HG03039 (cell line): ENCODE results near the gene INAFM2.

Experiments used
- ATAC-seq: cut with Tn5 transposase; IDR thresholded peaks from one replicate; pipeline ENCODE4 v1.9.1; 2021; ENCODE audit warnings: mild to moderate bottlenecking, moderate library complexity; ENCODE audit not compliant: unreplicated experiment

Gene INAFM2

DNA sequence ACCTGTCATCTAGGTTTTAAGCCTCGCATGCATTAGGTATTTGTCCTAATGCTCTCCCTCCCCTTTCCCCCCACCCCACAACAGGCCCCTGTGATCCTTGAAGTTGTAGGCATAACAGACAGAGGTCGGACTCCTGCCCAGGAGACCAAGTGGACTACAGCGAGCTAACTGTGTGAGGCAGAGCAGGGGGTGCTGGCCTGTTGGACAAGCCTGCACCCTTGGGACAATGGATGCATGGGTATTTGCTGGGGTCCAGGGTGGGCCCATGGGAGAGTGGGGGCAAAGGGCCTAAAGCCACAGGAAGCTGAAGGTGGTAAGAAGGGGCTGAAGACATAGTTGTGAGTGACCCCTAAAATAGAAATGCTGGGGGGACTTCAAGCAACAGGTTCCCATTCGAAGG is 18.2 kb upstream of the INAFM2 start:
- no peak for ATAC-seq

DNA sequence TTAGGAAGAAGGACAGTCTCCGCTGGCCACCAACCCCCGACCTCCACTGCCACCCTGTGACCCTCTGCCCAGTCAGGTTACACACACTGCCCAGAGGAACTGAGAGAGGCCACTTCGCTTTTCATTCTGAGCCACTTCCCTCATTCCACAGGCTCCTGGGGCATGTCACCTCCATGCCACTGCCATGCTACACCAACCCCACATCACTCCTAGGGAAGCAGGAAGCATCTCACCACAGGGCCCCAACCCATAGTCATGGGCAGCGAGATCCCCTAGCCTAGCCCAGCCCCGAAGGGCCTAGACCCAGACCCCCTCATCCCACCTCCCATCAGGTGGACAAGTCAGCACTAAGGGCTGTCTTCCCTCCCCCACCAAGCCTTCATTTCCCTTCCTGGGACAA is 17.1 kb upstream of the INAFM2 start:
- no peak for ATAC-seq

DNA sequence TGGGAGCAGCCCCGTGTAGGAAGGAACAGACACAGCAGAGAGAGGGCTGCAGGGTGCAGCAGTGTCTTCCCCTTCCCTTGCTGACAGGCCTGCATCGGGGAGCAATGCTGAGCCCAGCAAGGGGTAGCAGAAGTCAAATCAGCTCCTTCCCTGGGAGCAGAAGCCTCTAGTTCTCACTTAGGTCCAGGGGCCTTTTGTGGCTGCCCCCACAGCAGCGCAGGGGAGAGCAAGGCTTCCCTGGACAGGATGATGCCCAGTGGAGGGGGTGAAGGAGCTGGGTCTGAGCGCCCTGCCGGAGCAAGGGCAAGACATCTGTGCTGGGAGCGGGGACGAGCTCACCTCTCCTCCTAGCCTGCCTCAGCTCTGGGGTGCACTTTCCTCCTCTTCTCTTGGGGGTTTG is 16.6 kb upstream of the INAFM2 start:
- no peak for ATAC-seq

DNA sequence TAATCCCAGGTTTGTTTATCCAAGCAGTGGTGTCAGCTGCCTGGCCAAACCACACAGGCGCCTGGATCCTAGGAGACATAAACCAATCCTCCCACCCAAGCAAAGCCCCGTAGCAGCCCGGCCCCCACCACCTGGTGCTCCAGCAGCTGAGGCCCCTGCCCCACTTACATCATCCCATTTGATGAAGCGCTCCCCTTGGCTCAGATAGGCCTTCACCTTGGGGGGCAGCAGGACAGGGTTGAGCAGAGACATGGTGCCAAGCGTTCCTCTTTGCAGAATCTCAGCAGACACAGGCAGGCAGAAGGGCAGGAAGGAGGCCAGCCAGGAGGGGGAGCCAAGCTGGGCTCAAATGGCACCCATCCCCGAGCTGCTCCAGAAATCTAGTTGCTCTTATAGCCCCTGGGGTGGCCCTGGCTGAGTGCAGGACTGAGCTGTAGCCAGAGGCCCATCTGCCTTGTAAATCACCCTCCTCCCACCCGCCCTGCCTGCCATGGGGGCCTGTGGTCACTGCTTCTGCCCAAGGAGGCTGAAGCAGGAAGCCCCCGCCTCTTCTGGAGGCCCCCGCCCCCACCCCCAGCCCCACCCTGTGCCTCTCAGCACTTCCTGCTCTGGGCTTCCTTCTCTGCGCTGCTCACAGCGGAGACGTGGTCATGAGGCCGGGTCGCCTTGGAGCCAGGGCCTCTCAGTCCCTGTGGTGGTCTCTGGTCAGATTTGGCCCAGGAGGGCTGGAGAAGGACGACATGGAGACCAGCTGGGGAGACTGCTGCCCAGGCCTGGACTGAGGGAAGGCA is 15.9 kb upstream of the INAFM2 start, which contains the start of gene PLCB2:
TSS of gene PLCB2 (minus strand) at position 515 of the 791 bp plus-strand sequence. CDS start at position 252, 263 bp downstream.
- no peak for ATAC-seq

DNA sequence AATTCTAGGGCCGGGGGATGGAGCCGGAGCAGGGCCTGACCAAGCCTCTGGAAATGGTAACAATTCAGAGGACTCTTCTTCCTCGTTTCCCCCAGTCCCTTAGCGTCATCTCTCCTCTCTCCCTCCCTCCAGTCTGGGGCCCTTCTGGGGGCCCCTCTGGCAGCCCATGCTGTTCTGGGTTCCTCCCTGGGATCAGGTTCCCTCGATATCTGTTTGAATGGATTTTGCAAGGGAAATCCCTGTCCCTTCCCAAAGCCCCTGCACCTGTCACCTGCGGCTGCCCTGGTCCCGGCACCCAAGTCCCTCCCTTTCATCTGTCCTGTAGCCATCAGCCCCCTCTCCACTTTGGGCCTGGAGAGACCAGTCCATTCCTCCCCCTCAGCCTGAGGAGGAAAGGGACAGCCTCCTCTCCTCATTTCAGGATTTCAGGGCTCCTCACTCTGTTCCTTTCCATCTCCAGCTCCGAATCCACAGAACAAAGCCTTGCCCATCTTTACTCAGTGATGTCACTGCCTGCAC is 14.1 kb upstream of the INAFM2 start:
- no peak for ATAC-seq

DNA sequence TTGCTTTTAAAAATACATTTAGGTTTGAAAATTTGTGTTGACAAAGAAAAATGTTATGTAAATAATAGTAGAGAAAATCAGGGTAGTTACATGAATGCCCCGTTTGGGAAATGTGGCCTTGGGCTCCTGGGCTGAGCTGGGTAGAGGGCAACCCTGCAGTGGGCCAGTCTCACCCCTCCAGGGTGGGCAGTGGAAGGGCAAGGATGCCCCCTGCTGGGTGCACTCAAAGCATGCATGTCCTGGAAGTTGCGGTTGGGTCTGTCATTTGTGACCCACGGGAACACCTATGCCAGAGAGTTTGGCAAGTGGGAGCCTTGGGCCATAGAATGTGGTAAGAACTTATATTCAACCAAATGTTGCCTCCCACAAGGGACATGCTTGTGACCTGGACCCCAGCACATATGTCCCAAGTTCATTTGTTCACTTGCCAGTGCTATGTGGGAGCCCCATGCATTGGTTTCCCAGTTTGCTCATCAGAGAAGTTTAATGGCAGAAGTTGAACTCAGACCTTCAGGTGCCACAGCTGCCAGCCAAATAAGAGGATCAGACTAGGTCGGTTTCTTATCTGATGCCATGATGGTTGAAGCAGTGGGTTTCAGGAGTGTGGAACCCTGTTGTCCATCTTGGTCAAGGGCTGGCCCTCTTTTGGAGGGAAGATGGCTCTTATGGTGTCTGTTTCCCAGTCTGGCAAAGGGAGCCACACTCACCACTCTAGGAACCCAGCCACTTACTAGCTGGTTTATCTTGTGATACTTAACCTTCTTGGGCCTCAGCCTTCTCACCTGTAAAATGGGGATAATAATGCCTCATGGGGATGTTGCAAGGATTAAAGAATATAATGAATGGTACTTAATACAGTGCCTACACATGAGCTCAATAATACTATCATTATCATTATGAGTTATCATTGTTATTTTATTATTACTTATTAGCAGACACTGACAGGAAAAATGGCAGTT is 13.2 kb upstream of the INAFM2 start:
- no peak for ATAC-seq

DNA sequence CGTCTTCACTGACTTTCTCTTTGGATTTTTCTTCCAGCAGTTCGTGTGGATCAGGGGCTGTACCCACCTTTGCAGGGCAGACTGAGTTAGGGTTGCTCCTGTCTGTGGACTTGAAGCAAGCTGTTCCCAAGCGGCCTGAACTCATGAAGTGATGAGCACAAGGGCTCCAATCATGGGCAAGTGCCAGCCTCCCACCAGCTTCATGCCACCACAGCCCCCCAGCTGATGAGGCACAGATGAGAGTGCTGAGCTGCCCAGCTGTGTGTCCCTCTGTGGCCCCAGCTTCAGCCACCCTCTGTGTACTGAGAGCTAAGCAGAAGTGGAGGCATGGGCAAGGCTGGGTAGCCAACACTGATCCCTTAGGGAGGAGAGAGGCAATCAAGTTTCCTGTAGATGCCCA is 12.5 kb upstream of the INAFM2 start:
- ATAC-seq = no peak

DNA sequence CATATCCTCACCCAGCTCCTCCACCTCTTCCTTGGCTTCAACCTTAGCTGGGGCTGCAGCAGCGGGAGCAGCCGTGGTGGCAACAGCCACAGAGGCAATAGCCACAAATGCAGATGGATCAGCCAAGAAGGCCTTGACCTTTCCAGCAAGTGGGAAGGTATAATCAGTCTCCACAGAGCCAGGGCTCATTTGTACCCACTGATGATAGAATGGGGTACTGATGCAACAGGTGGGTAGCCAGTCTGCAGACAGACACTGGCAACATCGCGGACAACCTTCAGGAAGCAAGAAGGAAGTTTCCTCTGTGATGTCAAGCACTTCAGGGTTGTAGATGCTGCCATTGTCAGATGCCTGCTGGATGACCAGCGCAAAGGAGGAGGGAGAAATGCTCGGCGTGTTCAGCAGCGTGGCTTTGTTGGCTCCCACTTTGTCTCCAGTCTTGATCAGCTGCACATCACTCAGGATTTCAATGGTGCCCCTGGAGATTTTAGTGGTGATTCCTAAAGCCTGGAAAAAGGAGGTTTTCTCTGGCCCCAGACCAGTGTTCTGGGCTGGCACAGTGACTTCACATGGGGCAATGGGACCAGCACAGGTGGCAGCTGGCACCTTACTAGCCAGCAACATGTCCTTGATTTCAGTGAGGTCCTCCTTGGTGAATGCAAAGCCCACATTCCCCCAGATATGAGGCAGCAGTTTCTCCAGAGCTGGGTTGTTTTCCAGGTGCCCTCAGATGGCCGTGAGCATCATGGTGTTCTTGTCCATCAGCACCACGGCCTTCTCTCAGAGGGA is 10.9 kb upstream of the INAFM2 start:
- no peak for ATAC-seq

DNA sequence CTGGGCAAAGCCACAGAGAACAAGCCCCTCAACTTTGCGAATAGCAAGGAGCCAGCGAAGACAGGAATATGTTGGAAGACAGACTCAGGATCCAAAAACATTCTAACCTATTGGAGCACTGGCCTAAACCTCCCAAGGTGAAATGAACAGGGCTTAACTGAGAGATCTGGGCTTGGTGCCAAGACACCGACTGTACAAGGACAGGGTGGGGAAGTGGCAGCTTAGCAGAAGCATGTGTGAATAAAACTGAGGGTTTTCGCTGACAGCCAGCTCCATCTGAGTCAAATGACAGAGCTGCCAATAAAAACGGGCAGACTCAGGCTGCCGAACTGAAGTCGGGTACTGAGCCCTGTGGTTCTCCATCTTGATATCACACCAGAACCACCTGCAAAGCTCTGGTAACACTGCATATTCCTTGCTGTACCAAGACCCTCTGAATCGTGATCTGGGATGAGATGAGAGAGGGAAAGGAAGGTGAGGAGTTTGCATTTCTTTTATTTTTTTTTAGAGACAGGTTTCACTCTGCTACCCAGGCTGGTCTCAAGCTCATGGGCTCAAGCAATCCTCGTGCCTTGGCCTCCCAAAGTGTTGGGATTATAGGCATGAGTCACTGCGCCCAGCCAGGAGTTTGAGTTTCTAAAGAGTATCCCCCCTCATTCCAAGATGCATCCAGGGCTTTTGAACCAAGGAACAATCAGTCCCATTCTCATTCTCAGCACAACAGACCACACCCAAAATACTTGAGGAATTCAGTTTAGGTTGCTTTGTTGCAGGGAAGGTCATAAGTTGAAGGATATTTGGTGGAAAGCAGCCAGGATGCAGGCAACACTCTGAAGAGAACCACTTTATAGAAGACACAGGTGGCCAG is 9.7 kb upstream of the INAFM2 start:
- no peak for ATAC-seq

DNA sequence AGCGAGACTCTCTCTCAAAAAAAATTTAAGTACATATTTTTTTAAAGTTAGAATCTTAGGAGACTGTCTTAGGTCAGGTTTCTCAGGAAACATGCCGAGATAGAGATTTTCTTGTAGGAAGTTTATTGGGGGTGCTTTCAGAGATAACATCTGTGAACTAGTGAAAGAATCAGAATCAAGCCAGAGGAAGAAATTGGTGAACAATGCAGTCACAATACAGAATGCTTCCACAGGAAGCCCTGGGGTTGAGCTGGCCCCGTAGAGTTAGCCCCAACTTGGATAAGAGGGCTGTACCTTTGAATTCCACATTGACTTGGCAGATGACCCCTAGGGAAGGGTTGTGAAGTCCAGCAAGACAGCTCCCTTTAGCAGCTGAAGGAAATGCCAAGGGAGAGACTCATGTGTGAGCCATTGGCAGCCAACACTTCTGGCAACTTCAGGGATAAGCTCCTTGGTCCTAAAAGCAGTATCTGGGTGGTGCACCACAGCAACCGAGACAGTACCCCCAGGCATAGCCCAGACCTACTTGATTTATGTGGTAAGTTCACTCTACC is 8.7 kb upstream of the INAFM2 start:
- ATAC-seq = no peak

DNA sequence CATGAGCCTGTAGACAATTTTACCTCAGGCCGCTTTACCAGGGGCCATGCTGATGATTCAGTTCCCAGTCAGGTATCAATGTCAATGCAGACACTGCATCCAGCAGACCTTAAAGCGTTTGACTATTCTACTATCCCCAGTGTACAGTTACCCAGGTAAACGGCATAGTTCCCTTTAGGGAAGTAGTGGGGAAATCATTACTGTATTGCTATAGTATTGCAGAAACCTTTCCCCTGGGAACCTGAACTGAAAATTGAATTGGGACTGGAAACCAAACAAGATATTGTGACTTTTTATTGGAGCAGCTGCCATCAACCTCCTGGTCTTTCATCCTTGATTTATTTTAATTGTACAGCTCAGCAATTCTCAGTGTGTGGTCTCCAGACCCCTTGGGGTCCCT is 6.6 kb upstream of the INAFM2 start:
- ATAC-seq = no peak

DNA sequence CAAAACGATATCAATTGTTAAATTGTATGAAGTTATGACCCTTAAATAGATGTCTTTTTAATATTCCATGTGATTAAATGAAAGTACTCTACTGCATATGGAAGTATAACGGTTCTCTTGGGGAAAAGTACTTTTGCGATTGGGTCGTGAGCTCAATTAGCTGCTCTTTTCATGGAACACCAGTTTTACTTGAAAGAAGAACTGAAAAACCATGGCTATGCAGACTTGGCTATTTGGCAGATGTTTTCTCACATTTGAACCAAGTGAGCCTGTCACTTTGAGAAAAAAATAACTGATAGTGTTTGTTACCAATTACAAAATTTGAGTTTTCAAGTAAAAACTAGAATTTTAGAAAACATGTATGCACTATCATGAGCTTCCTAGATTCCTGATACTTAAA is 5.9 kb upstream of the INAFM2 start:
- ATAC-seq = no peak

DNA sequence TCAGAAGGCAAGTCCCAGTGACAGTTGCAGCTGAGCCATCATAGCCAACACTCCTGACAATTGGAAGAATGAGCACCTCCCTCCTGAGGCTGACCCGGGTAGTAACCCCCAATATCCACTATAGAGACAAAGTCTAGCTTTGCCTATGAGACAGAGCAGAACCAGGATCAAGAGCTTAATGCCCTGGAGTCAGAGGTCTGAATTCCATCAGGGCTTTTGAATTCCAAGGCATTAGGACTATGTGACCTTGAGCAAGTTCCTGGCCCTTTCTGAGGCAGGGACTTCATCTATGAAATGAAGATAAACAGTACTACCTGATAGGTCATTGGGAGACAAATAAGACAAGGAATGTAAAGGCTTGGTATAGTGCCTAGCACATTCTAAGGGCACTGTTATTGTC is 3.1 kb upstream of the INAFM2 start:
- no peak for ATAC-seq

DNA sequence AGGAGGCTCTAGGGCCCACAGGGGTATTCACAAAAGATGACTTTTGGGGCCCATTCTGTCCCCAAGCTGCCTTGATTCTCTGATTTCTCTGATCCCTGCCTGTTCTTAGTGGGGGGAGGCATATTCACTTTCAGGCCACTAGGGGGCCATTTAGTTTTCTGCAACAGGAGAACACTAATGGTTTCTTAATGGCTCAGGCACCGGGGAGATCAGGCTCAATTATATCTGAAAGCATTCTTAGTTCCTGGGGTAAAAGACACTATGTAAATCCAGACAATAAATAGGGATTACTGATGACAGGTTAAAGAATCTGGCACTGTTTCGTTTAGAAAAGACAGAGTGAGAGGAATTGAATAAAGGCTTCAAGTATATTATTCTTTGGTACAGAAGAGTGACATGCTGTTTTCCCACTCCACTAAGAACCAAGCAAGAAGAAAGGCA is 2.5 kb upstream of the INAFM2 start:
- ATAC-seq = no peak

DNA sequence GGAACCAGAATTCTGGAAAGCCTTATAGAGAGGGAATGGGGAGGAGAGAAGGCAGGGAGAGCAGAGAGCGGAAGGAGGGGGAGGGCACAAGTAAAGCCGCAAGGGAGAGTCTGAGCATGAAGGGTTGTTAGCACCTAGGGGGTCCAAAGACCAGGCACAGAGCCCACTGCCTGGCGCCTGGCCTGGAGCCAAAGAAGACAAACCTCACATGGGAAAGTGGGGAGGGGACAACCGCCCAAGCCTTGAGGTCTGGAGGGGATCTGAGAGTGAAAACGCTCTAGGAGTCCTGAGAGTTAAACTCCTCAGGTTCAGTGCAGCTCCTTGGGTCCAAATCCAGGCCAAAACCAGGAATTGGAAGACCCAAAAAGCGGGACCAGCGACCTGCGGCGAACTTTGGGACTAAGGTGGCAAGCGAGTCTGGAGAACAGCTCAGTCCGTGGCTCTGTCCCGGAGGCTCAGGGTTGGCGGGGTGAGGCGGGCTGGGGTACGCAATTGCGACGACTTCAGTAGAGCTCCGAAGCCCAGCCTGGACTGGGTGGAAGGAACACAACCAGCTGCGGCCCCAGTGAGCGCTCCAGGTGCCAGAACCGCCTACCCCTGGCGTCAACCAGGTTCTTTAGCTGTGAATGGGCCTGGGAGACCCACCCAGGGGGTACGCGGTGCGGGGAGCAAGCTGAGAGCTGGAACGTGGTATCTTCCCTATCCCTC is 807 bp upstream of the INAFM2 start:
- no peak for ATAC-seq

DNA sequence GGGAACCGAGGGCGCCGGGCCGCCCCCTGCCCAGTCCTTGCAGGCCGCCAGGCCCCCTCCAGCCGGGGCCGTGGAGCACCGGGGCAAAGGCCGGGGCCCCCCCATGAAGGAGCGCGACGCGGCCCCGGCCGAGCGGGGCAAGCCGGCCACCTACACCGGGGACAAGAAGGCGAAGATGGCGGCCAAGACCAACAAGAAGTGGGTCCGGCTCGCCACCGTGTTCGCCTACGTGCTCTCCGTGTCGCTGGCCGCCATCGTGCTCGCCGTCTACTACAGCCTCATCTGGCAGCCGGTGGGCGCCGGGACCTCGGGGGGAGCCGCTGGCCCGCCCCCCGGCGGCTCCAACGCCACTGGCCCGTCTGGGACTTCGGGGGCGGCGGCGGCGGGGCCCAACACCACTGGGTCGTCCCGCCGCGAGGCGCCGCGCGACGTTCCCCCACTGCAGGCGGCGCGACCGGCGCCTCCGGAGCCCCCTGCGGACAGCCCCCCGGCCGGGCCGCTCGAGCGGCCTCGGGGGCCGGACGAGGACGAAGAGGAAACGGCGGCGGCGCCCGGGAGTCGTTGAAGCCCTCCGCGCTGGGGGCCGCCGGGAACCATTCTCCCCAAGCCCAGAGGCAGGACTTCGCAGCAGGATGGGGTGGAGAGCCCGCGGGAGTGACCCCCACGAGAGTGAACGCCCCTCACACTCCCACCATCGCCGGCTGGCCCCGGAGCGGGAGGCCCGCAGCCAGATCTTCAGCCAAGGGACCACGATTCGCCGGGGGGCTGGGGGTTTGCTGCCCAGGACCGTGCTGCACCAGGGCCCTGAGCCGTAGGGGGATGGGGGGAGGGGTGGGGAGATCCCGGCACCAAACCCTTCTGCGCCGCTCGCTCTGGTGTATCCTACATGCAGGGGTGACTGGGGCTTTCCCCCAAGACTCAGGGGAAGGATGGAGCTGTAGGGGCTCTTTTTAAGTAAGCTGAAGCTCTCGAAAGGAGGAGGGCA is 753 bp downstream of the INAFM2 start:
- ATAC-seq = peak; percentile 5

DNA sequence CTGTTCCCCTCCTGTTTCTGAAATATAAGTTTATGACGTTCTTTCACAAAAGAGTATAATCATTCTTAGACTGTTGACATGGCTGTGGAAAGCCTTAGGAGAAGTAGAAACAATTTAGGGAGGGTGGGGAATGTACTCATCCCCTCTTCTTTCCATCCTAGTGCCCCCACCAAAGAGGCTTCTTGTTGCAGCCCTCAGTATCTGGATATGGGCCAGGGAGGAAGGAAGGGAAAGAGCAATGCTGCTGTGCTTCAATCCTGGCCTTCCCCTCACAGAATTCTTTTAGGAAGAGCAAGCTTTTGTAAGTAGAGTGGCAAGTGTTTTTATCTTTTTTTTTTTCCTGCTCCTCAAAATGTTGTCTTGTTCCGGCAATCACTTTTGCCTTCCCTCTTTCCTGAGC is 1.7 kb downstream of the INAFM2 start:
- ATAC-seq = no peak

DNA sequence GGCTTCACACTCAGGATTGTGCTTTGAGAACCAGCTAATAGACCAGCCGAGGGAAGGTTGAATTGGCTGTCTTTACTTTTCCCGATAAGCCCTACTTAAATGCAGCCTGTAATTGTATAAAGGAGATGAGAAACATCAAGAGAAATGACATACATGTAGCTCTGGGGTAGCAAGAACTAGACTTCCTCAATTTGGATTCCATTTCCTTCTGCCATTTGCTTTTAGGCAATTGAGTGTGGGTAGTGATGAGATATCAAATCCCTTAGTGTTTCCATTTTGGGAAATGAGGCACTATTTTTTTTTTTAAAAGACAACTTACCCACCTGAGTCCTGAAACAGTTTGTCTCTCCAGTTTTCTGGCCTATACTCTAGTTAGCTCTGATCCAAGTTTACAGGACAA is 2.2 kb downstream of the INAFM2 start:
- ATAC-seq = no peak
